HepG2 (cell line): ENCODE results near the gene DPEP1. TPM values are rescaled to one million over a fixed set of nuclear protein-coding genes. Genes with fewer than 3 reads are reported as not detected.
A peak's percentile ranks its signal among the peaks of the same experiment; 100 is the strongest.

ENCODE experiments used
- ARNT2 ChIP-seq: sonication (generic); formaldehyde crosslinking; IDR thresholded peaks from 2 replicates; pipeline ENCODE4 v1.8.0; 2022; ENCODE audit warnings: mild to moderate bottlenecking, low read depth, missing genetic modification reagents, moderate library complexity
- CCDC6 ChIP-seq: sonication (generic); formaldehyde crosslinking; IDR thresholded peaks from 2 replicates; pipeline ENCODE4 v1.8.1; 2022; ENCODE audit warnings: mild to moderate bottlenecking, missing genetic modification reagents, moderate library complexity
- CREBL2 ChIP-seq: sonication (generic); formaldehyde crosslinking; IDR thresholded peaks from 2 replicates; pipeline ENCODE4 v1.8.1; 2023; ENCODE audit warnings: missing genetic modification reagents, mild to moderate bottlenecking, borderline replicate concordance
- DNMT1 ChIP-seq: sonication (generic); formaldehyde crosslinking; IDR thresholded peaks from 2 replicates; pipeline ENCODE4 v1.5.1; 2020; ENCODE audit warnings: mild to moderate bottlenecking, missing genetic modification reagents
- DR1 ChIP-seq: sonication (generic); formaldehyde crosslinking; IDR thresholded peaks from 2 replicates; pipeline ENCODE4 v1.8.0; 2021; ENCODE audit warnings: mild to moderate bottlenecking, missing genetic modification reagents, inconsistent platforms
- ETS1 ChIP-seq: sonication (generic); formaldehyde crosslinking; IDR thresholded peaks from 2 replicates; pipeline ENCODE4 v1.4.0; 2020; ENCODE audit warnings: missing genetic modification reagents
- MAX ChIP-seq: IDR thresholded peaks from 2 replicates; pipeline ENCODE4 v1.6.1; 2012; ENCODE audit warnings: inconsistent platforms
- PLRG1 ChIP-seq: fragments of 450-650 bp; conservative IDR thresholded peaks from 2 replicates; pipeline ENCODE4 v1.6.1; 2016
- SRY ChIP-seq: sonication (generic); formaldehyde crosslinking; IDR thresholded peaks from 2 replicates; pipeline ENCODE4 v1.8.0; 2022; ENCODE audit warnings: mild to moderate bottlenecking, missing genetic modification reagents
- SUZ12 ChIP-seq: fragments of 150-350 bp; IDR thresholded peaks from 2 replicates; pipeline ENCODE4 v1.6.1; 2014; ENCODE audit warnings: low read depth, low read length
- TRIM24 ChIP-seq: sonication (generic); formaldehyde crosslinking; IDR thresholded peaks from 2 replicates; pipeline ENCODE4 v1.8.0; 2022; ENCODE audit warnings: mild to moderate bottlenecking, missing genetic modification reagents
- ZBTB21 ChIP-seq: sonication (generic); formaldehyde crosslinking; IDR thresholded peaks from 2 replicates; pipeline ENCODE4 v1.4.0; 2020; ENCODE audit warnings: missing genetic modification reagents
- ZBTB40 ChIP-seq, 2 experiments: fragments of 450-650 bp in 1 of 2; sonication (generic) in 1 of 2; formaldehyde crosslinking in 1 of 2; IDR thresholded peaks; 2 replicates each; pipeline versions ENCODE4 v1.6.1 to v1.8.0; 2016 to 2022; ENCODE audit warnings: antibody characterized with exemption in 1 of 2, mild to moderate bottlenecking in 1 of 2, missing genetic modification reagents in 1 of 2
- ZC3H4 ChIP-seq: sonication (generic); formaldehyde crosslinking; IDR thresholded peaks from 2 replicates; pipeline ENCODE4 v1.4.0; 2020; ENCODE audit warnings: missing genetic modification reagents, borderline replicate concordance
- ZNF430 ChIP-seq: sonication (generic); formaldehyde crosslinking; IDR thresholded peaks from 2 replicates; pipeline ENCODE4 v1.9.0; 2021; ENCODE audit warnings: mild to moderate bottlenecking, missing genetic modification reagents
- polyA plus RNA-seq, 8 experiments: library from polyadenylated mRNA; depleted of rRNA in 3 of 8; stranded (reverse) in 7 of 8; unstranded in 1 of 8; fragments of >200 nt; fragmentation: Illumina TruSeq in 4 of 8; extraction: Trizol in 4 of 8; gene quantifications; 2 replicates each; pipeline versions ENCODE4 v1.2.1 to v1.2.3, GENCODE V29; 2011 to 2016; ENCODE audit warnings: low read depth in 4 of 8, missing spikeins in 1 of 8, mixed read lengths in 1 of 8; ENCODE audit not compliant: insufficient read depth in 1 of 8
- total RNA-seq, 5 experiments: library from RNA; depleted of rRNA; stranded (reverse); fragments of >200 nt; fragmentation: Illumina TruSeq; extraction: Trizol; gene quantifications; 2 replicates each; pipeline ENCODE4 v1.2.3, GENCODE V29; 2016; ENCODE audit warnings: low read depth in 1 of 5
- TF ChIP-seq, protein P1 (sequence below): sonication (generic); formaldehyde crosslinking; IDR thresholded peaks from 2 replicates; pipeline ENCODE4 v1.8.1; 2023; ENCODE audit warnings: missing genetic modification reagents, inconsistent platforms, borderline replicate concordance
- TF ChIP-seq, protein P2 (sequence below): sonication (generic); formaldehyde crosslinking; IDR thresholded peaks from 2 replicates; pipeline ENCODE4 v1.8.1; 2023; ENCODE audit warnings: mild to moderate bottlenecking, missing genetic modification reagents, borderline replicate concordance

Gene DPEP1
- total and polyA plus RNA-seq, 2 of the 13 experiments (the other 11 are each of a cell fraction or from before 2014, with no cell fraction given), result 37.6 to 52.2 TPM

- no peak for TF ChIP-seq ETS1
- TF ChIP-seq DNMT1, result peak; percentile 47; the same call in 1 of the 2 replicates
- TF ChIP-seq TRIM24 (CRISPR knock-in tag), result no peak
- TF ChIP-seq MAX, result peak; percentile 85
- TF ChIP-seq ZNF430 (CRISPR knock-in tag), result no peak; the same call in 1 of the 2 replicates
- peak; percentile 69; the same call in 1 of the 2 replicates for TF ChIP-seq SRY (CRISPR knock-in tag)
- TF ChIP-seq ARNT2 (CRISPR knock-in tag), result peak; percentile 98
- peak; percentile 21; the same call in 1 of the 2 replicates for TF ChIP-seq CREBL2 (CRISPR knock-in tag)
- TF ChIP-seq ZBTB21, result no peak
- no peak; the same call in 1 of the 2 replicates for TF ChIP-seq CCDC6 (CRISPR knock-in tag)
- TF ChIP-seq PLRG1, result no peak
- TF ChIP-seq SUZ12, result no peak
- peak; percentile 80 for TF ChIP-seq ZBTB40 (IDR thresholded peaks at IDR 0.05)
- peak; percentile 30; the same call in 1 of the 2 replicates for TF ChIP-seq ZBTB40 (CRISPR knock-in tag; IDR thresholded peaks at IDR 0.05)
- TF ChIP-seq, protein P1, sequence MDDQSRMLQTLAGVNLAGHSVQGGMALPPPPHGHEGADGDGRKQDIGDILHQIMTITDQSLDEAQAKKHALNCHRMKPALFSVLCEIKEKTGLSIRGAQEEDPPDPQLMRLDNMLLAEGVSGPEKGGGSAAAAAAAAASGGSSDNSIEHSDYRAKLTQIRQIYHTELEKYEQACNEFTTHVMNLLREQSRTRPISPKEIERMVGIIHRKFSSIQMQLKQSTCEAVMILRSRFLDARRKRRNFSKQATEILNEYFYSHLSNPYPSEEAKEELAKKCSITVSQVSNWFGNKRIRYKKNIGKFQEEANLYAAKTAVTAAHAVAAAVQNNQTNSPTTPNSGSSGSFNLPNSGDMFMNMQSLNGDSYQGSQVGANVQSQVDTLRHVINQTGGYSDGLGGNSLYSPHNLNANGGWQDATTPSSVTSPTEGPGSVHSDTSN (CRISPR knock-in tag), result peak; percentile 42; the same call in 1 of the 2 replicates
- peak; percentile 15; the same call in 1 of the 2 replicates for TF ChIP-seq DR1 (CRISPR knock-in tag)
- no peak for TF ChIP-seq ZC3H4 (CRISPR knock-in tag)
- TF ChIP-seq, protein P2, sequence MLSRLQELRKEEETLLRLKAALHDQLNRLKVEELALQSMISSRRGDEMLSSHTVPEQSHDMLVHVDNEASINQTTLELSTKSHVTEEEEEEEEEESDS (CRISPR knock-in tag), result no peak
Measured at GRCh38 chr16:89657442-89658220, 44.2 kb downstream of the DPEP1 start, which contains the start of the genes CHMP1A and SPATA33 (continued).
